WTC11 (cell line): Measurements from ENCODE around the gene CUEDC1. TPM values are rescaled to one million over a fixed set of nuclear protein-coding genes. Genes with fewer than 3 reads are reported as not detected.
A peak's percentile ranks its signal among the peaks of the same experiment; 100 is the strongest.

Experiments
- ATAC-seq: fragments of 200-7000 bp; cut with Tn5 transposase; 2 replicates; pipeline ENCODE4 v1.10.0; 2021; ENCODE audit warnings: mild to moderate bottlenecking, moderate library complexity
- CTCF ChIA-PET: fragments of 300-600 bp; sonication (Branson Sonifier 250); formaldehyde crosslinking; loops from one replicate; lab custom pipeline; 2021; ENCODE audit warnings: antibody characterized with exemption; lab: Charles Lee
- POLR2A ChIA-PET: fragments of 350-600 bp; sonication (Branson Sonifier 250); formaldehyde crosslinking; loops from one replicate; lab custom pipeline; 2021; ENCODE audit warnings: antibody characterized with exemption; lab: Charles Lee
- DNase-seq: peaks from one replicate; pipeline ENCODE4 v3.0.0; 2021; ENCODE audit warnings: low spot score
- H3K27ac Mint-ChIP-seq: 2 replicates; pipeline ENCODE4 v1.8.0; 2021; ENCODE audit warnings: mixed read lengths
- H3K27me3 Mint-ChIP-seq: 2 replicates; pipeline ENCODE4 v1.8.0; 2021; ENCODE audit warnings: low read depth, mild to moderate bottlenecking, moderate library complexity, mixed read lengths
- H3K36me3 Mint-ChIP-seq: 2 replicates; pipeline ENCODE4 v1.8.0; 2021; ENCODE audit warnings: mixed read lengths
- H3K4me1 Mint-ChIP-seq: 2 replicates; pipeline ENCODE4 v1.8.0; 2022; ENCODE audit warnings: mixed read lengths
- H3K4me3 Mint-ChIP-seq: 2 replicates; pipeline ENCODE4 v1.8.0; 2021; ENCODE audit warnings: mild to moderate bottlenecking, moderate library complexity, mixed read lengths
- H3K9me3 Mint-ChIP-seq: 2 replicates; pipeline ENCODE4 v1.8.0; 2021; ENCODE audit warnings: mixed read lengths
- CBFB ChIP-seq: sonication (generic); formaldehyde crosslinking; IDR thresholded peaks from 2 replicates; pipeline ENCODE4 v1.8.1; 2022; ENCODE audit warnings: mild to moderate bottlenecking, low read depth, missing genetic modification reagents
- FOXK1 ChIP-seq: sonication (generic); formaldehyde crosslinking; IDR thresholded peaks from 2 replicates; pipeline ENCODE4 v1.8.0; 2022; ENCODE audit warnings: mild to moderate bottlenecking, moderate library complexity, missing genetic modification reagents
- FOXP1 ChIP-seq: sonication (generic); formaldehyde crosslinking; IDR thresholded peaks from 2 replicates; pipeline ENCODE4 v1.8.0; 2022; ENCODE audit warnings: missing genetic modification reagents, mild to moderate bottlenecking, moderate library complexity, borderline replicate concordance
- IRF2 ChIP-seq: sonication (generic); formaldehyde crosslinking; IDR thresholded peaks from 2 replicates; pipeline ENCODE4 v1.8.0; 2022; ENCODE audit warnings: low read depth, missing genetic modification reagents, borderline replicate concordance
- NR3C1 ChIP-seq: sonication (generic); formaldehyde crosslinking; conservative IDR thresholded peaks from 2 replicates; pipeline ENCODE4 v1.8.1; 2023; ENCODE audit warnings: low read depth, mild to moderate bottlenecking, missing genetic modification reagents
- ZNF138 ChIP-seq: sonication (generic); formaldehyde crosslinking; conservative IDR thresholded peaks from 2 replicates; pipeline ENCODE4 v1.8.1; 2022; ENCODE audit warnings: mild to moderate bottlenecking, moderate library complexity, missing genetic modification reagents
- ZNF232 ChIP-seq: sonication (generic); formaldehyde crosslinking; IDR thresholded peaks from 2 replicates; pipeline ENCODE4 v1.8.0; 2022; ENCODE audit warnings: mild to moderate bottlenecking, missing genetic modification reagents
- ZNF671 ChIP-seq: fragments of 250-450 bp; sonication (Bioruptor Pico); IDR thresholded peaks from 2 replicates; pipeline ENCODE4 v1.8.0; 2021; ENCODE audit warnings: mild to moderate bottlenecking
- total RNA-seq: library from RNA; stranded (reverse); gene quantifications from 3 replicates; pipeline ENCODE4 v1.2.3, GENCODE V29; 2021
- TF ChIP-seq, protein P1 (sequence below): sonication (generic); formaldehyde crosslinking; conservative IDR thresholded peaks from 2 replicates; pipeline ENCODE4 v1.8.1; 2022; ENCODE audit warnings: mild to moderate bottlenecking, missing genetic modification reagents
- TF ChIP-seq, protein P2 (sequence below): fragments of 200-600 bp; IDR thresholded peaks from 2 replicates; pipeline ENCODE4 v1.8.0; 2022; ENCODE audit warnings: antibody characterized with exemption
- TF ChIP-seq, protein P3 (sequence below): sonication (generic); formaldehyde crosslinking; IDR thresholded peaks from 2 replicates; pipeline ENCODE4 v1.8.0; 2023; ENCODE audit warnings: missing genetic modification reagents, mild to moderate bottlenecking, borderline replicate concordance
- TF ChIP-seq, protein P4 (sequence below): sonication (generic); formaldehyde crosslinking; IDR thresholded peaks from 2 replicates; pipeline ENCODE4 v1.8.1; 2023; ENCODE audit warnings: mild to moderate bottlenecking, missing genetic modification reagents
- TF ChIP-seq, protein P5 (sequence below): sonication (generic); formaldehyde crosslinking; IDR thresholded peaks from 2 replicates; pipeline ENCODE4 v1.8.0; 2022; ENCODE audit warnings: mild to moderate bottlenecking, missing genetic modification reagents

Gene CUEDC1
- total RNA-seq, 1 experiment from 2014 or later: 12.2 TPM

DNA sequence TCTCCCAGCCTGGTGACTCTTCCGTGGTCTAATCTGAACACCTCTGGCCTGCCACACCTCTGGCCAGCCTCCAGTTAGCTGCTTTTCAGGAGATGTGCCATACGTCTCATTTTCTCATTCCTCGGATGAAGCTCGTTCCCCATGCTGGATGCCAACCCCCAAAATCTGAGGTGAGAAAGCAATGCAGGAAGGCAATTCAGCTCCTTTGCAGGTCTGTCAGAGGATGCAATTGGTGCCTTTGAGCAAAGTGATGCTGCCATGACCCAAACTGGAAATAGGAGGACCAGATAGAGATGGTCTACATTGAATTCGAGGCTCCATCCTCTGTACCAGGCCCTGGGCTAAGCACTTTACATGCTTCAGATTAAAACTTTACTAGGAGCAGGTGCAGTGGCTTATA, 11.0 kb upstream of the CUEDC1 start:
- DNase-seq: no peak
- H3K9me3 Mint-ChIP-seq: 0 out of 2 replicates have a peak, but pooled peaks cover 4% of the 10 kb centered on the region
- no peak overlapping the region for H3K4me3 Mint-ChIP-seq
- POLR2A ChIA-PET: interaction anchor here (0.5 to 1.3 kb wide), 3 partner anchors 43 to 106 kb away, joined by 3 to 5 read pairs (median 3); no protein-coding TSS in a partner anchor
- H3K36me3 Mint-ChIP-seq: no peaks in the 10 kb centered on the region
- CTCF ChIA-PET: interaction anchor here (1.1 to 2.9 kb wide), 6 partner anchors 10 to 108 kb away, joined by 3 to 10 read pairs (median 4); partner anchors contain the start of gene CUEDC1
- no peak overlapping the region for H3K27ac Mint-ChIP-seq
- H3K4me1 Mint-ChIP-seq: peaks cover 8% of the 10 kb centered on the region
- peaks cover 2% of the 10 kb centered on the region; the same call in 1 of the 2 replicates for H3K27me3 Mint-ChIP-seq
- TF ChIP-seq IRF2 (CRISPR knock-in tag) (no peak), ZNF232 (CRISPR knock-in tag) (no peak), ZNF671 (no peak)
- TF ChIP-seq, protein P1, sequence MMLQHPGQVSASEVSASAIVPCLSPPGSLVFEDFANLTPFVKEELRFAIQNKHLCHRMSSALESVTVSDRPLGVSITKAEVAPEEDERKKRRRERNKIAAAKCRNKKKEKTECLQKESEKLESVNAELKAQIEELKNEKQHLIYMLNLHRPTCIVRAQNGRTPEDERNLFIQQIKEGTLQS (CRISPR knock-in tag): no peak
- ATAC-seq: no peak

DNA sequence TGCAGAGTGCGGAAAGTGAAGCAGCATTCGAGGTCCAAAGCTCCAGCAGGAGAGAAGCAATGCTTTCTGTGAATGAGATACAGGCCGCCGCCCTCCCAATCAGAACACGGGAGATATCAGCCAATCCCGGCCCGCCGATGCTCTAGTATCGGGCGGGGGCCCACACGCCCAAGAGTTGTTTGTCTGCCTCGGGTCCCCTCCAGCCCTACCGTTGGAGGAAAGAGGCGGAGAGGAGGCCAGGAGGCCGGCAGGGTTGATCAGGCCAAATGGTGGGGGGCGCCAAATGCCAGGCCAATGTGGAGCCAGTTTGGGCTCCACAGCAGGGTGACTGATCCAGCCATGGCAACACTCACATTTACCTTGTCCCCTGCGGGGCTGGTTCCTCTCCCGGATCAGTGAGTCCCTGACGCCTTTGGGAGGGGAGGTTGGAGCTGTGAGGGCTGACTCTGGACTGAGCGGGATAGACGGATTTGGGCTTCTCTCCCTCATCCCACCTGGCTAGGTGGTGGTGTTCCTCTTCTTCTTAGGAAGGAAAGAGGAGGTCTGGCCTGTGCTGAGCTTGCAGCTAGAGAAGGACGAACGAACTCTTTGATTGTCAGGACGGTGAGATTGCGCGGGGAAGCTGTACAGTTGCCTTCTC, 10.4 kb upstream of the CUEDC1 start:
- H3K9me3 Mint-ChIP-seq: 0 out of 2 replicates have a peak, but pooled peaks cover 4% of the 10 kb centered on the region
- no peak overlapping the region for H3K4me3 Mint-ChIP-seq
- no peaks in the 10 kb centered on the region for H3K36me3 Mint-ChIP-seq
- H3K27me3 Mint-ChIP-seq: peaks cover 2% of the 10 kb centered on the region; the same call in 1 of the 2 replicates
- peak; percentile 69; the same call in 1 of the 2 replicates for ATAC-seq
- POLR2A ChIA-PET: no interaction called here
- CTCF ChIA-PET: interaction anchor here (0.8 to 2.9 kb wide), 10 partner anchors 9 to 108 kb away, joined by 3 to 10 read pairs (median 3); partner anchors contain the start of gene CUEDC1
- peaks cover 8% of the 10 kb centered on the region for H3K4me1 Mint-ChIP-seq
- TF ChIP-seq, protein P2, sequence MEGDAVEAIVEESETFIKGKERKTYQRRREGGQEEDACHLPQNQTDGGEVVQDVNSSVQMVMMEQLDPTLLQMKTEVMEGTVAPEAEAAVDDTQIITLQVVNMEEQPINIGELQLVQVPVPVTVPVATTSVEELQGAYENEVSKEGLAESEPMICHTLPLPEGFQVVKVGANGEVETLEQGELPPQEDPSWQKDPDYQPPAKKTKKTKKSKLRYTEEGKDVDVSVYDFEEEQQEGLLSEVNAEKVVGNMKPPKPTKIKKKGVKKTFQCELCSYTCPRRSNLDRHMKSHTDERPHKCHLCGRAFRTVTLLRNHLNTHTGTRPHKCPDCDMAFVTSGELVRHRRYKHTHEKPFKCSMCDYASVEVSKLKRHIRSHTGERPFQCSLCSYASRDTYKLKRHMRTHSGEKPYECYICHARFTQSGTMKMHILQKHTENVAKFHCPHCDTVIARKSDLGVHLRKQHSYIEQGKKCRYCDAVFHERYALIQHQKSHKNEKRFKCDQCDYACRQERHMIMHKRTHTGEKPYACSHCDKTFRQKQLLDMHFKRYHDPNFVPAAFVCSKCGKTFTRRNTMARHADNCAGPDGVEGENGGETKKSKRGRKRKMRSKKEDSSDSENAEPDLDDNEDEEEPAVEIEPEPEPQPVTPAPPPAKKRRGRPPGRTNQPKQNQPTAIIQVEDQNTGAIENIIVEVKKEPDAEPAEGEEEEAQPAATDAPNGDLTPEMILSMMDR: no peak
- no peak for TF ChIP-seq ZNF671
- TF ChIP-seq, protein P3, sequence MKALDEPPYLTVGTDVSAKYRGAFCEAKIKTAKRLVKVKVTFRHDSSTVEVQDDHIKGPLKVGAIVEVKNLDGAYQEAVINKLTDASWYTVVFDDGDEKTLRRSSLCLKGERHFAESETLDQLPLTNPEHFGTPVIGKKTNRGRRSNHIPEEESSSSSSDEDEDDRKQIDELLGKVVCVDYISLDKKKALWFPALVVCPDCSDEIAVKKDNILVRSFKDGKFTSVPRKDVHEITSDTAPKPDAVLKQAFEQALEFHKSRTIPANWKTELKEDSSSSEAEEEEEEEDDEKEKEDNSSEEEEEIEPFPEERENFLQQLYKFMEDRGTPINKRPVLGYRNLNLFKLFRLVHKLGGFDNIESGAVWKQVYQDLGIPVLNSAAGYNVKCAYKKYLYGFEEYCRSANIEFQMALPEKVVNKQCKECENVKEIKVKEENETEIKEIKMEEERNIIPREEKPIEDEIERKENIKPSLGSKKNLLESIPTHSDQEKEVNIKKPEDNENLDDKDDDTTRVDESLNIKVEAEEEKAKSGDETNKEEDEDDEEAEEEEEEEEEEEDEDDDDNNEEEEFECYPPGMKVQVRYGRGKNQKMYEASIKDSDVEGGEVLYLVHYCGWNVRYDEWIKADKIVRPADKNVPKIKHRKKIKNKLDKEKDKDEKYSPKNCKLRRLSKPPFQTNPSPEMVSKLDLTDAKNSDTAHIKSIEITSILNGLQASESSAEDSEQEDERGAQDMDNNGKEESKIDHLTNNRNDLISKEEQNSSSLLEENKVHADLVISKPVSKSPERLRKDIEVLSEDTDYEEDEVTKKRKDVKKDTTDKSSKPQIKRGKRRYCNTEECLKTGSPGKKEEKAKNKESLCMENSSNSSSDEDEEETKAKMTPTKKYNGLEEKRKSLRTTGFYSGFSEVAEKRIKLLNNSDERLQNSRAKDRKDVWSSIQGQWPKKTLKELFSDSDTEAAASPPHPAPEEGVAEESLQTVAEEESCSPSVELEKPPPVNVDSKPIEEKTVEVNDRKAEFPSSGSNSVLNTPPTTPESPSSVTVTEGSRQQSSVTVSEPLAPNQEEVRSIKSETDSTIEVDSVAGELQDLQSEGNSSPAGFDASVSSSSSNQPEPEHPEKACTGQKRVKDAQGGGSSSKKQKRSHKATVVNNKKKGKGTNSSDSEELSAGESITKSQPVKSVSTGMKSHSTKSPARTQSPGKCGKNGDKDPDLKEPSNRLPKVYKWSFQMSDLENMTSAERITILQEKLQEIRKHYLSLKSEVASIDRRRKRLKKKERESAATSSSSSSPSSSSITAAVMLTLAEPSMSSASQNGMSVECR: no peak
- no peak for TF ChIP-seq FOXK1 (CRISPR knock-in tag)
- TF ChIP-seq, protein P4, sequence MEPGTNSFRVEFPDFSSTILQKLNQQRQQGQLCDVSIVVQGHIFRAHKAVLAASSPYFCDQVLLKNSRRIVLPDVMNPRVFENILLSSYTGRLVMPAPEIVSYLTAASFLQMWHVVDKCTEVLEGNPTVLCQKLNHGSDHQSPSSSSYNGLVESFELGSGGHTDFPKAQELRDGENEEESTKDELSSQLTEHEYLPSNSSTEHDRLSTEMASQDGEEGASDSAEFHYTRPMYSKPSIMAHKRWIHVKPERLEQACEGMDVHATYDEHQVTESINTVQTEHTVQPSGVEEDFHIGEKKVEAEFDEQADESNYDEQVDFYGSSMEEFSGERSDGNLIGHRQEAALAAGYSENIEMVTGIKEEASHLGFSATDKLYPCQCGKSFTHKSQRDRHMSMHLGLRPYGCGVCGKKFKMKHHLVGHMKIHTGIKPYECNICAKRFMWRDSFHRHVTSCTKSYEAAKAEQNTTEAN (CRISPR knock-in tag): no peak
- TF ChIP-seq, protein P5, sequence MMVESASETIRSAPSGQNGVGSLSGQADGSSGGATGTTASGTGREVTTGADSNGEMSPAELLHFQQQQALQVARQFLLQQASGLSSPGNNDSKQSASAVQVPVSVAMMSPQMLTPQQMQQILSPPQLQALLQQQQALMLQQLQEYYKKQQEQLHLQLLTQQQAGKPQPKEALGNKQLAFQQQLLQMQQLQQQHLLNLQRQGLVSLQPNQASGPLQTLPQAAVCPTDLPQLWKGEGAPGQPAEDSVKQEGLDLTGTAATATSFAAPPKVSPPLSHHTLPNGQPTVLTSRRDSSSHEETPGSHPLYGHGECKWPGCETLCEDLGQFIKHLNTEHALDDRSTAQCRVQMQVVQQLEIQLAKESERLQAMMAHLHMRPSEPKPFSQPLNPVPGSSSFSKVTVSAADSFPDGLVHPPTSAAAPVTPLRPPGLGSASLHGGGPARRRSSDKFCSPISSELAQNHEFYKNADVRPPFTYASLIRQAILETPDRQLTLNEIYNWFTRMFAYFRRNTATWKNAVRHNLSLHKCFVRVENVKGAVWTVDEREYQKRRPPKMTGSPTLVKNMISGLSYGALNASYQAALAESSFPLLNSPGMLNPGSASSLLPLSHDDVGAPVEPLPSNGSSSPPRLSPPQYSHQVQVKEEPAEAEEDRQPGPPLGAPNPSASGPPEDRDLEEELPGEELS (CRISPR knock-in tag): no peak
- no peak for TF ChIP-seq CBFB
- TF ChIP-seq NR3C1 (CRISPR knock-in tag): no peak
- no peak for TF ChIP-seq ZNF138
- TF ChIP-seq FOXP1 (CRISPR knock-in tag): no peak
- TF ChIP-seq, all 79 proteins: peak for 0
- no peak overlapping the region for H3K27ac Mint-ChIP-seq
- DNase-seq: no peak
